SK-N-MC (cell line): Measurements from ENCODE around the gene ITGAE.

Experiments used
- EZH2 ChIP-seq: fragments of 200-600 bp; sonication (generic); IDR thresholded peaks from one replicate; pipeline ENCODE4 v1.6.1; 2017; ENCODE audit warnings: antibody characterized with exemption
- FOXP2 ChIP-seq: optimal IDR thresholded peaks from 2 replicates; pipeline ENCODE3; 2011; ENCODE audit warnings: mild to moderate bottlenecking, moderate library complexity; ENCODE audit not compliant: insufficient read depth; ENCODE audit errors: extremely low read length, control extremely low read depth
- POLR2AphosphoS5 ChIP-seq: IDR thresholded peaks from 2 replicates; pipeline ENCODE4 v1.6.1; 2012; ENCODE audit warnings: mild to moderate bottlenecking, low read depth, low read length, borderline replicate concordance

DNA sequence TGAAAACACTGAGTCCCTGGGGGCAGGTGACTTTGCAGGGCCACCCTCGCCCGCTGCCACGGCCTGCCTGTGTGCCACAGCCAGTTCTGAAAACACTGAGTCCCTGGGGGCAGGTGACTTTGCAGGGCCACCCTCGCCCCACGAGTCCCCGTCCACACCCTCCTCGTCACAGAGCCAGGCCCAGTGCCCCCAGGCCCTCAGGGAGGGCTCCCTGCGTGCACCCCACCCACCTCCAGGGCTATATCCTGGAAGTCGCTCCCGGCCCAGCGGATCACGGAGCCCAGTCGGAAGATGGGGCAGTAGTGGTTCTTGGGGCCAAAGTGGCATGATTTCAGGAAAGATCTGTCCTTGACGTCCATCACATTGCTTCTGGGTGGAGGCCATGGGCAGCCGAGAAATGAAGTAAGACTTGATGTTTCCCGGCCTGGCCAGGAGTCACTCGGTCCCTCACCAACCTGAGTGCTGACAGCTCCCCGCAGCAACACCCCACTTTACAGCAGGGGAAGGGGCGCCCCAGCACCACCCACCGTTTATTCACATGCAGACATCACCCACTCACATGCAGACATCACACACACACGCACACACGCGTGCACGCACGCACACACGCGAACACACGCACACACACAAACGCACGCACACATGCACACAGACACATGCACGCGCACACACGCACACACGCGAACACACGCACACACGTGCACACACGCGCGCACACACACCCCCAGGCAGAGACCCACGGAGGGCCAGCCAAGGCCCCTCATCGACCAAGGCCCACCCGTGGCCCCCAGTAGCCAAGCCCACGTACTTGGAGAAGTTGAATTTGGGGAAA, 111.5 kb downstream of the ITGAE start:
- TF ChIP-seq EZH2 (no peak), POLR2AphosphoS5 (no peak), FOXP2 (no peak)
